B cell (primary cell): ENCODE measurements around the gene IMP3. TPM values are rescaled to one million over a fixed set of nuclear protein-coding genes. Genes with fewer than 3 reads are reported as not detected.

Experiments
- ATAC-seq: fragments of 200-7000 bp; cut with Tn5 transposase; one replicate; pipeline ENCODE4 v1.10.0; 2021; ENCODE audit warnings: low read depth, mild to moderate bottlenecking, moderate number of reproducible peaks, moderate library complexity
- CTCF ChIA-PET: fragments of 350-600 bp; sonication (Branson Sonifier 250); formaldehyde crosslinking; loops from one replicate; lab custom pipeline; 2021; ENCODE audit warnings: antibody characterized with exemption, inconsistent platforms; lab: Charles Lee
- POLR2A ChIA-PET: fragments of 350-600 bp; sonication (Branson Sonifier 250); formaldehyde crosslinking; loops from one replicate; lab custom pipeline; 2021; ENCODE audit warnings: antibody characterized with exemption; lab: Charles Lee
- DNase-seq: peaks from one replicate; pipeline ENCODE4 v3.0.0; 2013
- H2AFZ ChIP-seq: 2 replicates; pipeline ENCODE4 v1.6.1; 2012; ENCODE audit warnings: mild to moderate bottlenecking, low read depth, low read length; ENCODE audit not compliant: insufficient read depth, poor library complexity, severe bottlenecking
- H3K27ac ChIP-seq, 2 donors: 1 replicate in 1 of 2; 2 replicates in 1 of 2; pipeline ENCODE4 v1.5.1; 2012 to 2013; ENCODE audit warnings: low read length in 2 of 2, mild to moderate bottlenecking in 2 of 2, moderate library complexity in 1 of 2
- H3K27me3 ChIP-seq, 4 experiments: fragments of 200-600 bp in 1 of 4; sonication (generic) in 1 of 4; replicated peaks in 1 of 4; 1 replicate in 2 of 4; 2 replicates in 2 of 4; pipeline versions ENCODE4 v1.6.1 to v1.7.0; 2013 to 2016; ENCODE audit warnings: low read length in 3 of 4, mild to moderate bottlenecking in 2 of 4, mixed read lengths in 1 of 4, moderate library complexity in 1 of 4; ENCODE audit not compliant: insufficient read depth in 4 of 4, control insufficient read depth in 3 of 4; ENCODE audit errors: control extremely low read depth in 1 of 4
- H3K36me3 ChIP-seq, 2 experiments: replicated peaks in 1 of 2; 1 replicate in 1 of 2; 2 replicates in 1 of 2; pipeline versions ENCODE4 v1.6.1 to v1.7.1; 2013; ENCODE audit warnings: low read length in 1 of 2; ENCODE audit not compliant: insufficient read depth in 2 of 2, control insufficient read depth in 1 of 2; ENCODE audit errors: control extremely low read depth in 1 of 2, extremely low read depth in 1 of 2
- H3K4me1 ChIP-seq, 2 donors: fragments of 200-600 bp in 1 of 2; sonication (generic) in 1 of 2; 1 replicate in 1 of 2; 2 replicates in 1 of 2; pipeline versions ENCODE4 v1.5.1 to v1.6.1; 2013 to 2017; ENCODE audit warnings: low read length in 2 of 2; ENCODE audit not compliant: control insufficient read depth in 2 of 2, insufficient read depth in 2 of 2
- H3K4me2 ChIP-seq: replicated peaks from 2 replicates; pipeline ENCODE3; 2012; ENCODE audit warnings: mild to moderate bottlenecking, low read depth, low read length; ENCODE audit not compliant: poor library complexity, severe bottlenecking
- H3K4me3 ChIP-seq, 5 experiments: fragments of 200-600 bp in 1 of 5; sonication (generic) in 1 of 5; 1 replicate in 3 of 5; 2 replicates in 2 of 5; pipeline versions ENCODE4 v1.5.1 to v1.7.0; 2011 to 2016; ENCODE audit warnings: low read length in 4 of 5, mild to moderate bottlenecking in 4 of 5, low read depth in 2 of 5, control low read depth in 1 of 5, moderate library complexity in 1 of 5; ENCODE audit not compliant: insufficient read depth in 1 of 5; ENCODE audit errors: control extremely low read depth in 1 of 5, extremely low read depth in 1 of 5
- H3K79me2 ChIP-seq: fragments of 200-600 bp; sonication (generic); one replicate; pipeline ENCODE4 v1.6.0; 2016; ENCODE audit warnings: low read length; ENCODE audit not compliant: control insufficient read depth, insufficient read depth
- H3K9ac ChIP-seq: fragments of 200-600 bp; sonication (generic); 2 replicates; pipeline ENCODE4 v1.6.1; 2017; ENCODE audit warnings: mild to moderate bottlenecking, low read length, moderate library complexity
- H3K9me3 ChIP-seq, 3 donors: one replicate each; pipeline versions ENCODE4 v1.6.1 to v1.7.1; 2013; ENCODE audit warnings: low read length in 2 of 3; ENCODE audit not compliant: control insufficient read depth in 2 of 3, insufficient read depth in 1 of 3; ENCODE audit errors: control extremely low read depth in 1 of 3
- H4K20me1 ChIP-seq: 2 replicates; pipeline ENCODE4 v1.6.0; 2012; ENCODE audit warnings: mild to moderate bottlenecking, low read length; ENCODE audit not compliant: insufficient read depth, control insufficient read depth, poor library complexity, severe bottlenecking
- H3K27ac Mint-ChIP-seq: one replicate; pipeline ENCODE4 v1.8.0; 2021; ENCODE audit warnings: mixed read lengths
- H3K27me3 Mint-ChIP-seq: one replicate; pipeline ENCODE4 v1.8.0; 2021; ENCODE audit warnings: mixed read lengths
- H3K4me1 Mint-ChIP-seq: one replicate; pipeline ENCODE4 v1.8.0; 2021; ENCODE audit warnings: mixed read lengths
- H3K4me3 Mint-ChIP-seq: one replicate; pipeline ENCODE4 v1.8.0; 2021; ENCODE audit warnings: mixed read lengths
- H3K9me3 Mint-ChIP-seq: one replicate; pipeline ENCODE4 v1.8.0; 2022; ENCODE audit warnings: mixed read lengths; ENCODE audit not compliant: insufficient read depth
- CTCF ChIP-seq: fragments of 200-600 bp; IDR thresholded peaks from one replicate; pipeline ENCODE4 v1.8.0; 2022; ENCODE audit warnings: antibody characterized with exemption, mild to moderate bottlenecking
- EZH2 ChIP-seq: IDR thresholded peaks from 2 replicates; pipeline ENCODE4 v1.6.1; 2012; ENCODE audit warnings: borderline replicate concordance, low read depth, mild to moderate bottlenecking, moderate library complexity, low read length; ENCODE audit not compliant: insufficient read depth, poor library complexity, severe bottlenecking
- WGBS: methylation state at CpG from one replicate; pipeline ENCODE4 v1.1.5; 2013; ENCODE audit warnings: missing lambda C conversion rate; ENCODE audit not compliant: insufficient coverage; 5-methylcytosine and 5-hydroxymethylcytosine counted together
- intact Hi-C: fragments of 100-400 bp; cut with micrococcal nuclease; formaldehyde crosslinking; loops from one replicate; pipeline ENCODE4 v1.10.0; 2022
- polyA plus RNA-seq: library from polyadenylated mRNA; depleted of rRNA; stranded (reverse); fragments of >200 nt; gene quantifications from 2 replicates; pipeline ENCODE4 v1.2.3, GENCODE V29; 2012
- total RNA-seq, 2 donors: library from RNA; stranded (reverse); fragments of 120-200 nt in 1 of 2; gene quantifications; 1 replicate in 1 of 2; 2 replicates in 1 of 2; pipeline versions ENCODE4 v1.2.3 to v1.2.4, GENCODE V29; 2013 to 2022

The IMP3 gene
- total and polyA plus RNA-seq, 2 donors (not counting 1 experiment from before 2014, with no cell fraction given), result 60.8 to 85.1 TPM

- POLR2A ChIA-PET, result no interaction called here
- no peaks in the 10 kb centered on the region for H3K36me3 ChIP-seq
- no peak for ATAC-seq
These were observed 21.2 kb upstream of the IMP3 start for GRCh38 chr15:75661100-75661755.

More at GRCh38 chr15:75661100-75661755, 21.2 kb upstream of the IMP3 start:
- Mint-ChIP-seq H3K4me1 (no peaks in the 10 kb centered on the region), H3K4me3 (no peak overlapping the region), H3K9me3 (no peaks in the 10 kb centered on the region), H3K27me3 (peaks cover 11% of the 10 kb centered on the region), H3K27ac (no peak overlapping the region)
- DNase-seq, result no peak
- 95% methylated on average over 8 of the region's 14 CpGs for WGBS
- H3K4me3 ChIP-seq, result no peak overlapping the region
- CTCF ChIA-PET, result no interaction called here
- H2AFZ ChIP-seq, result no peak overlapping the region
- no peak overlapping the region for H3K27ac ChIP-seq
- H3K9me3 ChIP-seq, result no peaks in the 10 kb centered on the region
- H3K9ac ChIP-seq, result no peak overlapping the region
- no peaks in the 10 kb centered on the region for H3K27me3 ChIP-seq
- no peak overlapping the region for H3K4me2 ChIP-seq
- H4K20me1 ChIP-seq, result no peaks in the 10 kb centered on the region
- intact Hi-C loops, result no loop called here
- no peaks in the 10 kb centered on the region for H3K79me2 ChIP-seq
- TF ChIP-seq EZH2 (no peak), CTCF (no peak)
- no peaks in the 10 kb centered on the region for H3K4me1 ChIP-seq
